ENCODE results near the gene GRK6.

Gene GRK6

DNA sequence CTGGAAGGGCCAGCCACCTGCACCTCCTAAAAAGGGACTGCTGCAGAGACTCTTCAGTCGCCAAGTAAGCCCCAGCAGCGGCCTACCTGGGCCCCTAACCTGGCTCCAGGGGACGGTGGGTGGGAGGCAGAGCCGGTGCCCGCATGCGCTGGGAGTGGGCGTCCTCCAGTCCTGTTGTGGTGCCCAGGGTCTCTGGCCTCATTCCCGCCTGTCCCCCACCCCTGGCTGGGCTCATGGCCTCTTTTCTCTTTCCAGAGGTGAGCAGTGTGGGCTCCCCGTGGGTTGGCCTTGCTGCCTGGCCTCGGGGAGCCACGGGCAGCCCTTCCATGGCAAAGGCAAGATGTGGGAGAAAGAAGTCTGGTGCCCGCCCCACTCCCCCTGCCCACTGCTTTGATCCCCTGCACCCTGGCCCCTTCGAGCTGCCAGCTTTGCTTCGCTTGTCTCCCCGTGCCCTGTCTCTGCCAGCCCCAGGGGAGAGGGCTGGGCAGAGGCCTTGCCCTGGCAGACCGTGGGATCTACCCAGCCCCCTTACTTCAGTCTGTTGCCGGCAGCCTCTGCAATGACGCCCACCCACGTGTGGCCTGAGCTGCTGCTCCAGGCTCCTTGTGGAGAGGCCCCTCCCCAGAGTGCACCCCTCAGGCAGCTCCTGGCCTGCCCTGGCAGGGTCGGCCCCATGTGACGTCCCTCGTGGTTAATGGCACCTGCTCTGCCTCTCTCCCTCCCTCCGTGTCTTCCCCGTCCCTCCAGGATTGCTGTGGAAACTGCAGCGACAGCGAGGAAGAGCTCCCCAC is 14.7 kb downstream of the GRK6 start:
- DNase-seq (ENCODE audit: low read depth) = no peak

DNA sequence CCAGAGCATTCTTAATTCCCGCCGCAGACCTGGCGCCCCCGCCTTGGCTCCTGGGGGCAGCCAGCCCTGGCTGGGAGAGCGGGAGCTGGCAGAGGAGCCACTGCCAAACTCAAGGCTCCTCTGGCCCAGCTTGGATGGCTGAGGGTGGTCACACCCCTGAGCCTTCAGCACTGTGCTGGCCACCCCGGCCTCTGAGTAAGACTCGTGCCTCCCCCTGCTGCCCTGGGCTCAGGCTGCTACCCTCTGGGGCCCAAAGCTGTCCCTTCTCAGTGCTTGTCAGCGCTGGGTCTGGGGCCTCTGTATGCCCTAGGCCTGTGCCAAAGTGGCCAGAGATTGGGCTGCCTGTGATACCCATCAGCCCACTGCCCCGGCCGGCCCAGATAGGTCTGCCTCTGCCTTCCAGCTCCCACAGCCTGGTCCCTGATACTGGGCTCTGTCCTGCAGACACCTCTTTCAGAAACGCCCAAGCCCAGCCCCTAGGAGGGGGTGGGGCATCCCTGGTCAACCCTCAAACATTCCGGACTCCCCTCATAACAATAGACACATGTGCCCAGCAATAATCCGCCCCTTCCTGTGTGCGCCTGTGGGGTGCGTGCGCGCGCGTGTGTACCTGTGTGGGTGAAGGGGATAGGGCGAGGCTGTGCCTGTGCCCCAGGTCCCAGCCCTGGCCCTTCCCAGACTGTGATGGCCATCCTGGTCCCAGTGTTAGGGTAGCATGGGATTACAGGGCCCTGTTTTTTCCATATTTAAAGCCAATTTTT is 15.8 kb downstream of the GRK6 start:
- DNase-seq (ENCODE audit: low read depth) = no peak

DNA sequence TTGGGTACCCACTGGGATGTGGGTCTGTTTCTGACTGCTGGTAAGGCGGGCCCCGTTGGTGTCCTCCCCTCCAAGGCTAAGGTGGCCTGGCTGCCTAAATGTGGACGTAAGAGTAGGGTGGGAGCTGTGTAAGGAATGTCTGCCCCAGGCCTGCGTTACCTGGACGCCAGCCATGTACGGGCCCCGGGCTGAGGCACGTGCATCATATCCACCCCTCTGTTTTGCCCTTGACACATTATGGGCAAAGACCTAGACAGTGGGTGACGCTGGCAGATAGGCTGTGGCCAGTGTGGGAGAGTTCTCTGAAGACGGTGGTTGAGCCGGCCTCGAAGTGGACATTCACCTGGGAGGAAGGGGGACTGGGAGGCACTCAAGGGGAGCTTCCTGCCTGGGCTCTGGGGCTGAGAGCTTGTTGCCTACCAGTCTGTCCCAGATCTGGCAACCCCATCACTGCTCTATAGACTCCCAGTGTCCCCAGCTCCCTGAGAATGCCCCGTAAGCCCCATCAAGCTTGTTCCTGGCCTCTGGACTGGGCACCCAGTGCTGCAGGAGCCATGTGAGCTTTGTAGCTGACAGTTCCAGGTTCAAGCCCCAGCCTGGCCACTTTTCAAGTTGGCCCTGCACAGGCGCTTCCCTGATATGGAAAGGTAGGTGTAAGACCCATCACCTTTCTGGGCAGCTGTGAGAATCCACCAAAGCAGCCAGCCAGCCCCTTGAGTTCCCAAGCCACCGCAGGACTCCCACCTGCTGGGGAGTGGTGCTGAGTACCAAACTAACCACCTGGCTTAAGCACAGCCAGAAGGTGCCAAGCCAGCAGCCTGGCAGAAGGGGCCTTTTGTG is 16.9 kb downstream of the GRK6 start:
- DNase-seq (ENCODE audit: low read depth) = no peak

DNA sequence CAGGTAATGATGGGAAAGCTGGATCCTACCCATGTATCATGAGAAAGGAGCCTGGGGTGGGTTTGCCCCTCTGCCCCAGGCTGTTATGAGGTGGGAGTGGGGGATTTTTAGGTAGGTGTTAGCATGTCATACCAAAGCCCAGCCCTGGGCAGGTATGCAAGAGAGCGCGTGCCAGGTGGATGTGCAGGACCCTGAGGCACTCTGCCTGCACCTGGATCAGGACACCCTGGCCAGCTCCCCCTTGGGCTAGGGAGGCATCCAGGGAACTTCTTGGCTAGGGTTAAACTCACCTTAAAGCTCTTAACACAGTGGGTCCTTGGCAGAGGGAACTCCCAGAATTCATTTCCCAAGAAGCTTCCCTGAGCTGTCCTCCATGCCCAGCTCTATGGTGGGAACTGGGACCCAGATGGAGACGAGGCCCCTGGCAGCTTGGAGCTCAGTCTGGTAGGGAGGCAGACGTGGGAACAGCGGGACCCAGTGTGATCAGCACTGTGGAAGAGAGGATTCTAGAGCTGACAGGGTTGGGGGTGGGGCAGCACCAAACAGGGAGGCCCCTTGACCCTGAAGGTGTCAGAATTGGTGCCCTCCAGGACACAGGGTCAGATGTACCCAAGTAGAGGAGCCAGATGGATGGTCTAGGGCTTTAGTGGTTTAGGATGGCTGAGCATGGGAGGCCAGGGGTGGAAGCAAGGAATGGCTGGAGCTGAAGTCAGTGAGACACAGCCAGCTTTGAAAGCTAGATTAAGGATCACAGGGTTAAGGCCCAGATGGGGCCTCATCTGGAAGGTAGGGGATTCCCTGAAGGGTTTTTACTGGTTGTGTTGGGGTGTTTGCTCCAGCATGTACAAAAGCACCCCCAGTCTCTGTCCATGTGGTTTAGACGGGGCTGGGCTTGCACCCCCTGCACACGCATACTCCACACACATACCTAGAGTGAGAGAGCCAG is 17.9 kb downstream of the GRK6 start:
- DNase-seq (ENCODE audit: low read depth) = no peak

DNA sequence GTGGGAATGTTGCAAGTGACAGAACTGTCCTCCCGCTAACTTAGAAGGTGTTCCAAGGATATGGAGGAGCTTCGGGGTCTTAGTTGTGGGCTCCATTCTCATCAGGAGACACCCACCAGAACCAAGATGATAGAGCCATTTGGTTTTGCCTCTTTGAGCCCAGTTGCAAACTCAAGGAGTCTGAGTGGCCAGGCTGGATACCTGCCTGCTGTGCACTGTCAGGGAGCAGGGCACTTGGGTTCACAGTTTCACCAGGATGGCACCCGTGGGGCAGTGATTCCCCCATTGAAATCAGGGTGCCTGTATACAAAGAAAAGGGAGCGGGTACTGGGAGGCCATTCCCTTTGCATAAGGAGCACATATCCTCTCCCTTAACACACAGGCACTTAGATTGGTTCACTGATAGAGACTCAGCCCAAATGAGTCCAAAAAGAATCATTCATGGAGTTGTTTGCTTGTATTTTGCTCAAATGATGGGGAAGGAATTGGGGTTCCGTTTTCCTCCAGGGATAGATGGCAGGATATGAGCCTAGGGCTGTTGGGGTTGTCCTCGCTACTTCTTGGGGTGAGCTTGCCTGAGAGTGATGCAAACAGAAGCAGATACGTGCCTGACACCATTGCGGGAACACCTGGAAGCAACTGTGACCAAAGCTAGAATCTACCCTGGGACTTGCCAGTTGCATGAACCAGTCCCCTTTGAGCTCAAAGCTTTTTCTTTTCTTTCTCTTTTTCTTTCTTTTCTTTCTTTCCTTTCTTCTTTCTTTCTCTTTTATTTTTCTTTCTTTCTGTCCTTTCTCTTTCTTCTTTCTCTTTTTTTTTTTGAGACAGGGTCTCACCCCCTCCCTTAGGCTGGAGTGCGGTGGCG is 18.8 kb downstream of the GRK6 start:
- DNase-seq (ENCODE audit: low read depth) = no peak

DNA sequence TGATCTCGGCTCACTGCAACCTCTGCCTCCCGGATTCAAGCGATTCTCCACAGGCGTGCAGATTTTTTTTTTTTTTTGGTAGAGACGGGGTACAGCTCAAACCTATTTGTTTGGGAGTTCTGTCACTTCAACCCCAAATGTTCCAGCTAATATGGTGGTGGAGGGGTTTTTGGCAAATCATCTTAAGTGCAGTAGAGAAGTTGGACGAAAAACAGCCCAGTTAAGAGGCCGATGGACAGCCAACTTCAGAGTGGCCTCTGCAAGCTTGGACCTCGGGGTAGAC is 19.4 kb downstream of the GRK6 start:
- no peak for DNase-seq (ENCODE audit: low read depth)

DNA sequence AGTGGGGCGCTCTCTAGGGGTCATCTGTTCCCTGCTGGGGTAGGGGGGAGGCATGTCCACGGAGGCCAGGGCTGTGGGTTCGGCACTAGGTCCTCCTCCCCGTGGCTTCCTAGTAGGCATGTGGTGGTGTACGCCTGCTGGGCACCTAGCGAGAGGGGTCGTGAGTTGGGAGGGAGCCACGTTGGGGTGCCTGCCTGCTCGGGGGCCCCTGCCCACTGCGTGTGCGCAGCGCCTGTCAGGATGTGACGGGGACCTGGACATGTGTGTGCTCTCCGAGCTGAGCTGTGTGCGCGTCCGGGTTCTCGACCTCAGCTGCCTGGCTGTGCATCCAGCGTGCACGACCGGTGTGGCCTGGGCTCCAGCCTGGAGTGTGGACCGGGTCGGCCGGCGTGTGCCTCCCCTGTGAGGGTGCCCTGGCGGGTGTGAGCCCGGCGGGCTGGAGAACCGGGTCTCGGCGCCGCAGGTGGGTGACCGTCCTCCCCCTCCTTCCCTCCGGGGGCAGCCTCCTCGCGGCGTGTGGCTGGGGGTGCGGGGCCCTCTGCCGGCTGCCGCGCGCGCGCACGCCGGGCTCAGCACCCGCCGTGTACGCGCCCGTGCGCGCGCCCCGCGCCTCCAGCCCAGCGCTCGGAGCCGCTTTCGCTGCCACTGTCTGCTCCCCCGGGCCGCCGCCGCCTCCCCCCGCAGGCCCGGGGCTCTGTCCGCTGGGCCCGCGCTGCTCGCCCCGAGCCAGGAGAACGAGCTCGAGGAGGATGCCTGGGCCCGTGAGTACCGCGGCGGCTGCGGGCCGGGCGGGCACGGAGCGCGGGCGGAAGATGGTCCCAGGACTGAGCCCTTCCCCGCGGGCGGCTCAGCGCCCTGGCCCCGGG is 20.0 kb downstream of the GRK6 start, which contains the start of gene PRR7:
PRR7 (plus strand) TSS at position 615 of the 866 bp plus-strand sequence. CDS start 8,254 bp downstream, outside the sequence.
- DNase-seq (ENCODE audit: low read depth) = no peak

DNA sequence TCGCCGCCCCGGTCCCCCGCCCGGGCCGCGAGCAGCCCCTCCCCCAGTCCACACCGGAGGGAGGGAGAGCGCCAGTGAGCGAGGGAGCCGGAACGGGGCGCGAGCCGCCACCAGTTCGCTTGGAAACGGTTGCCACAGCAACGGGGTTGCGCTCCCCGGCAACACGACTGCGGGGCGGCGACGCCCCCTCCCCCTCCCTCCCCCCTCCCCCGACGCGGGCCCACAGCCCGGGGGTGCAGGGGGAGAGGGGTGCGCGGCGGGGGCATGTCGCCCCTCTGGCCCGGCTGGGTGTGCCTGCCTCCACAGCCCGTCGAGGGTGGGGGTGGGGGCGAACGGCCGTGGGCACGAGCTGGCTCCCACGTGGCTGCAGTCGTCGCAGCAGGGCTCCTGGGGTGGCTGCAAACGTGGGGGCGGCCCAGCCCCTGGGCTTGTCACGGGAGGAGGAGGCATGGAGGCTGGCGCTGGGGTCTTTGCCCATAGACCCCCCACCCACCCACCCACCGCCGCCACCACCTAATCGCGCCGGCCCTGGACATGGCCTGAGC is 20.7 kb downstream of the GRK6 start:
- no peak for DNase-seq (ENCODE audit: low read depth)

DNA sequence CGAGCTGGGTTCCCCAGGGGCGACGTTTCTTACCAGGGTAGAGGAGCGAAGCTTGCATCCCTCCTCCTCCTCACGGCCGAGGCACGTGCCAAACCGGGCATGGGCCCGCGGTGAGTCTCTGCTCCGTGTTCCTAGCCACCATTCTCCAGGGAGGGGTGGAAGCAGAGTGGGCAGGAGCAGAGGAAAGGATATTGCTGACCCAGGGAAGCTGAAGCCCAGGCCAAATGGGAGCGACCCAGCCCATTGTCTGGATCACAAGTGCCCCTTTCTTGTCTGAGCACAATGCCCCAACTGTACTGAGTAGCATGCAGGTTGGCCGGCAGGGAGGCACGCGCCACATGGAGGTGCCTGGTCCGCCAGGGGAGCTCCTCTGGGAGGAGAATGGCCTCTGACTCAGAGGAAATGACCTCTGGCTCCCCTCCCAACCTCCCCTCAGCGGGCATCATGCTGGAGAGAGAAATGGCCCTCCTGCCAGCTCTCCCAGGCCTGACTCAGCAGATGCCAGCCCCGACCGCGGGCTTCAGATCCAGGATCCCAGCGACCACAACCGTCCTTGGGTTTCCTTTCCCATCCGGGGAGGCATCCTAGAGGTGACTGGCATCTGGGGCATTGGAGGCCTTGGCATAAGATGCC is 21.3 kb downstream of the GRK6 start:
- DNase-seq (ENCODE audit: low read depth) = no peak

DNA sequence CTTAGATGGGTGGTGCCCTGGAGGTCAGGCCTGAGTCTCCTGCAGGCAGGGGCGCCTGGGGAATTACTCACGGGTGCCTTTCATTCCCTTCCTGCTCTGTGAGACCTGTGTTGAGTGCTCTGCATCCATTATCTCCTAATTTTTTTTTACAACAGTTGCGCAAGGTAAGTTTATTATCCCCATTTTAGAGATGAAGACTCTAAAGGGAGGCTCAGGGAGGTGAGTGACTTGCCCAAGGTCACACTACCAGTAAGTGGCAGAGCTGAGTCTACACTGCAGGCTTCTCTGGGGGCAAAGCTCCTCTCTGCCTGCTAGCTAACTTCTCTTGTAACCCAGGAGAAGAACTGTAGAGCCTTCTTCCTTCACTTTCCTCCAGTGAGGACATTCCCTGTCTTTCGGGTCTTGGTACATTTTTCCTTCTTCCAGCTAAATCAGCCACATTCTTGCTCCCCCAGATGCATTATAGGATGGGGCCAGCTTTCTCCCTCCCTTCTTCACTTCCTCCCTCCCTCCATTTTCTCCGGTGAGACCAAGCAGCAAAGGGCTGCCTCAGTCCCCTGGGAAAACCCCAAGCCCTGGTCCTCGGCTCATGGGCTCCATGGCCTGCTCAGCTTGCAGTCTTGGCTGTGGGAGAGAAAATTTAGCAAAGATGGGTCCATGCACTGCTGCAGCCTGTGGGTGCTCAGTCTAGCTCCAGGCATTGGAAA is 21.9 kb downstream of the GRK6 start:
- DNase-seq (ENCODE audit: low read depth) = no peak

DNA sequence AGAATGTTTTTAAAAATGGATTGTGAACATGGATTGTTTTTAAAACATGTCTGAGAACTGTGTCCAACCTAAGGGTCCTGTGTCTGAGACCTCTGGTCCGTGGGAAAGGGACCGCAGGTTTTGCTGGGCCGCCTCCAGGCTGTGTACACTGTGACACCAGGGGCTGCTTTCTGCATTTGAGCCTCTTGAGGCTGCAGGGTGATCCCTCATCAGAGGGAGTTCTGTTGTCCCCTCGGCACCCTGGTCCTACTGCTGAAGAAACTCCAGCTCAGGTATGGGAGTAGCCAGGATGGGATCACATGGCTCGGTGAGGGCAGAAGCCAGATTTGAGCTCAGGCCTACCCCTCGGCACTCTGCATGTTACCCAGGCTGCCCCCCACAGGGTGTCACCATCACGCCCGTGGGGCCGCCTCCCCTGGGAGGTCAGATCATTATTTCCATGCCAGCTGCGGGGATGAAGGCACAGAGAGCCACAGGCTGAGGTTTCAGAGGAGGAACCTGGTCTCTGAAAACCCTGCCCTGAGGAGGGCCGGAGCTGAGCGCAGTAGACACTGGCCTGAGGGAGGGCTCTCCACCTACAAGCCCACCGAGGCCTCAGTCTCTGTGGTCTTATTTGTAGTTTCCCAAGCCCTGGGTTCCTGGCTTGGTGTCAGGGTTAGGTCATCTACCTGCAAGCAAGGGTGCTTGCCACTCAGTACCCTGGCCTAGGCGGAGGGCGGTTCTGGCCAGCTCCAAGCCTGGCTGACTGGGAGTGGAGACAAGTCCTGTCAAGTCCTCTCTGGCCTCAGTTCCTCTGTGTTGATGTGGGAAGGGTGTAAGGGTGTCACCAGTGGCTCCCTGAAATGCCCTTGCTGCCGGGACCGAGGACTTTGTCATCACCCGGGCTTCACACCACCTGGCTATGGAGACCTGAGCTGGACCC is 22.9 kb downstream of the GRK6 start:
- no peak for DNase-seq (ENCODE audit: low read depth)

DNA sequence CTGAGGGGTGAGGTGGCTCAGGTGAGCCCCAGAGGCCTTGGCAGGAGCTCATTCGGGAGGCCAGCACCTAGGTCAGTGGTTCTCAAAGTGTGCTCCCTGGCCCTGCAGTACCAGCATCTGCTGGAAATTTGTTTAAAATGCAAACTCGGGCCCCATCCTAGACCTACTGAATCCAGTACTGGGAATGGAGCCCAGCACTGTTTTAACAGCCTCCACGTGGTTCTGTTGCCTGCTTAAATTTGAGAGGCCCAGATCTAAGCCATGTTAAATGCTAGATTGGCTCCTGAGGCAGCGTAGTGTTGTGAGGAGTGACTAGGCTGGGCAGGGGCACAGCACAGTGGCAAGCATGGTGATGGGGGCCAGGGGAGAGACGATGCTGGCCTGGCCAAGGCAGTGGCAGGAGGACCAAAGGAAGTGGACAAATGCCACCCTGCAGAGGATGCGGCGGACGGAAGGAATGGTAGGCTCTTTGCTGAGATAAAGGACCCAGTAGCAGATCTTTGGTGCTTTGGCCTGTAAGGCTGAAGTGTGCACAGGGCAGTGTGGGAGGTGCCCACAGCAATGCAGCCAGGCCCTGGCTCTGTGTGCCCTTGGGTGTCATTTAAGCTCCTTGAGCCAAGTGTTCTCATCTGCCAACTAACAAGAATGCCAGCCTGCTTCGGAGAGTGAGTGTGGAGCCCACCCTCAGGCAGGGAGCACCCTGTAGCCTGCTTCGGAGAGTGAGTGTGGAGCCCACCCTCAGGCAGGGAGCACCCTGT is 24.4 kb downstream of the GRK6 start:
- no peak for DNase-seq (ENCODE audit: low read depth)

DNA sequence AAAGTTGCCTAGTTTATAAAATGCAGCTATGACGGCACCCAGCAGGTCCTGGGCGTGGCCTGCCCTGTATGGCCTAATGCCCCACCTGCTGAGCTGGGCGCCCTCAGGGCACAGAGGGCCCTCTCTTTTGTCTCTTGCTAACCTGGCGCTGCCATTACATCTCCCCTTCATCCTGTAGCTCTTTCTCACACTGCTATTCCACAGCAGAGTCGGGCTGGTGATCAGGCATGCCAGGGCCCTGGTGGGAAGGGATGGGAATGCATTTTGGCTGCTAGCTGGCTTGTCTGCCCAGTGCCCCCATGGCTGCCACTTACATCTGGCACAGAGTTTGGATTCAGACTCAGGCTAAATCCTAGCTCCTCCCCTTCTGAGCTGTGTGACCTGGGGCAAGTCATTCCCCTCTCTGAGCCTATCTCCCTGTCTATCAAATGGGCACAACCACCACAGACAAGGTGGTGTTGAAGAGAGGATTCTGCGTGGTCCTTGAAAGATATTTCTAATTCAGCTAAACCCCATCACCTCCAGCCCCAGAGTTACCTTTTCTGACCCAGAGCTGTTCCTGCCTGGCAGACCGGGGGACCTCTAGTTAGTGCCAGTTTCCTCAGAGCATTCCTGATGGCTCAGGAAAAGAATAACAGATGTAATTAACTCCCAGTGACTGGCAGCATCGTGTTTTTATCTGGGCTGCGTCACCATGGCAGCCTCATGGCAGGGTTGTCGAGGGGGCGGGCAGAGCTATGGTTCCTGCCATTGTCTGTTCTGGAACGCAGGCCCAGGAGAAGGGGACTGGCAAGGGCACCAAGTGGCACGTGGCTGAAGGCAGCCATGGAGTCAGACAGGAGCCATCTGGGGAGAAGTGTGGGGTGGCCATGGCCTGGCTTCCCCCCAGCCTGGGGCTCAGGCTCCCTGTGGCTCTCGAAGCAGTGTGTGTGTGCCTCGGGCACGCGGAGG is 26.5 kb downstream of the GRK6 start:
- DNase-seq (ENCODE audit: low read depth) = no peak

DNA sequence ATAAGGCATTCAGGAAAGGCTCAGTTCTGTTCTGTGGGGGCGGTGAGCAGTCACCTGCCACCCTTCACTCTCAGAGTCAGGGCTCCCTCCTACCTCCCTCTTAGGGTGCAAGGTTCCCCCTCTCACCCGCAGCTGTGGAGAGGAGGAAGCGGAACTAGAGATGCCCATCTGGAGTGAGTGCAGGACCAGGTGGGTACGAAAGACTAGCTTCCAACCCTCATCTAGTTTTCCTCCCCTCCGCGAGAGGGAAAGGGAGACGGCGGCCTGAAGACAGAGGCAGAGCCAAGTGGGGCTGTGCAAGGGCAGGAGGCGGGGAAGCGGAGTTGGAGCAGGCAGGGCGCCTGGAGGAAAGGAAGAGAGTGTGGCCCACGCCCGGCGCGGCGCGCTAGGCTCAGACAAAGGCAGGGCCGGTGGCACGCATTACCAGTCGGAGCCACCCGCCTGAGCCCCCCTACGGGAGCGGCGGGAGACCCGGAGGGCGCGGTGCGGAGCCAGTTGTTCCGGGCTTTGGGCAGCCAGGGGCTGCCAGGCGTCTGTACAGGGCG is 27.4 kb downstream of the GRK6 start:
- no peak for DNase-seq (ENCODE audit: low read depth)
